ENCODE measurements around the gene NEU4. TPM values are rescaled to one million over a fixed set of nuclear protein-coding genes. Genes with fewer than 3 reads are reported as not detected.

Gene NEU4
- polyA plus RNA-seq, 6 donors from 2014 or later = 0.55 to 1.7 TPM; not detected in 4

GRCh38 chr2:241853651-241854341 lies 44.8 kb downstream of the NEU4 start:
- no peak overlapping the region for H3K27ac Mint-ChIP-seq
- peaks cover 0 to 20% (median 0%) of the 10 kb centered on the region in 3 donors for H3K27me3 Mint-ChIP-seq
- DNase-seq (no peak), ATAC-seq (ENCODE audit: low read depth in 2 of 2) (no peak)
- H3K9me3 Mint-ChIP-seq = no peaks in the 10 kb centered on the region
- H3K4me3 Mint-ChIP-seq = peak overlapping the region in 1 of 8 donors; percentile 25
- H3K36me3 Mint-ChIP-seq = no peaks in the 10 kb centered on the region
- H3K4me1 Mint-ChIP-seq = peaks cover 0 to 2% (median 0%) of the 10 kb centered on the region in 3 donors

- Mint-ChIP-seq H3K27ac (no peak overlapping the region), H3K4me3 (no peak overlapping the region), H3K27me3 (peaks cover 0 to 18% (median under 1%) of the 10 kb centered on the region in 3 donors), H3K9me3 (no peaks in the 10 kb centered on the region), H3K4me1 (peaks cover 1 to 4% (median 2%) of the 10 kb centered on the region in 3 donors), H3K36me3 (no peaks in the 10 kb centered on the region)
- DNase-seq = no peak
- no peak for ATAC-seq (ENCODE audit: low read depth in 2 of 2)
These were observed 45.6 kb downstream of the NEU4 start for GRCh38 chr2:241854342-241855244.

- Mint-ChIP-seq H3K27me3 (peaks cover 0 to 19% (median 4%) of the 10 kb centered on the region in 3 donors), H3K36me3 (no peaks in the 10 kb centered on the region), H3K4me3 (peak overlapping the region in 1 of 8 donors; percentile 9), H3K9me3 (no peaks in the 10 kb centered on the region), H3K27ac (no peak overlapping the region), H3K4me1 (peaks cover 4 to 7% (median 4%) of the 10 kb centered on the region in 3 donors)
- DNase-seq (no peak), ATAC-seq (ENCODE audit: low read depth in 2 of 2) (no peak)
These were observed 46.4 kb downstream of the NEU4 start for GRCh38 chr2:241855245-241855887.

DNA sequence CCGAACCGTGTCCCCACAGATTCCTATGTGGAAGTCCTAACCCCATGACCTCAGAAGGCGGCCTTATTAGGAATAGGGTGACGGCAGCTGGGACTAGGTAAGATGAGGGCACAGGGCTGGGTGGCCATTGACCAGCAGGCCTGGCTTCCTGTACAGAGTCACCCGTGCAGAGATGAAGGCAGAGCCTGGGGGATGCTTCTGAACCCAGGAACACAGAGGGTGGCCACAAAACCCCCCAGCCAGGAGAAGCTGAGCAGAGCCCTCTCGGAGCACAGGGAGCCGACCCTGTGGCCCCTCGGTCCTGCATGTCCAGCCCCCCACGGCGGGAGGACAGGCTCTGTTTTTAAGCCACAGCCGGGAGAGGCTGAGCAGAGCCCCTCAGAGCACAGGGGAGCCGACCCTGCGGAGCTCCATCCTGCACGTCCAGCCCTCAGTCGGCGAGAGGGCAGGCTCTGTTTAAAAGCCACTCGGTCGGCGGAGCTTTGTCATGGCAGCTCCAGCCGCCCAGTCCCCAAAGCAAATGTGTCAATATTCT lies 47.0 kb downstream of the NEU4 start:
- Mint-ChIP-seq H3K36me3 (peaks cover 0 to 2% of the 10 kb centered on the region in 2 donors), H3K4me1 (peaks cover 4 to 7% (median 5%) of the 10 kb centered on the region in 3 donors), H3K27me3 (peaks cover 3 to 23% (median 4%) of the 10 kb centered on the region in 3 donors), H3K4me3 (peak overlapping the region in 1 of 8 donors; percentile 9), H3K27ac (peak overlapping the region in 1 of 6 donors; percentile 18), H3K9me3 (no peaks in the 10 kb centered on the region)
- no peak for DNase-seq
- ATAC-seq (ENCODE audit: low read depth in 2 of 2) = no peak

DNA sequence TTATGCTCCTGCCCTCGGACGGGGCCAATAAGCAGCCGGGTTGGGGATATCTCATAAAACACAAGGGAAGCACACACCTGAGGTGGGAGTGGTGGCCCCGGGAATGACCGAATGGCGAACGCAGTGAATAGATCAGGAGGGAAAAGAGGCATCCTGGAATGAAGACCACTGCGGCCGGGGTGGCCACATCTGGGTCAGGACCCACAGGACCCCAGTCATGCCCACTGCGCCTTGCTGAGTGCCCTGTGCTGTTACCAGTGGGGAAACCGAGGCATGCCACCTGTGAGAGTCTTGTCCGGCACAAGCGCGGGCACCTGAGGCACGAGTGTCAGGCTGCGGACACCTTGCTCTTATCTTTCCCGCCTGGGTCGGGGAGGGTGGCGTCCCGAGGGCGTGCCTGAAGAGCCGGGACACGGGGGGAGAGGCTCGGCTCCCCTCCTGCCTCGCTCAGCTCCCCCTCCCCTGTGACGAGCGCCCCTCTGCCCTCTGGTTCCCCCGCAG lies 48.1 kb downstream of the NEU4 start:
- no peak for DNase-seq
- peaks cover 4 to 16% (median 7%) of the 10 kb centered on the region in 3 donors for H3K4me1 Mint-ChIP-seq
- H3K27ac Mint-ChIP-seq = peak overlapping the region in 1 of 6 donors; percentile 36
- H3K9me3 Mint-ChIP-seq = no peaks in the 10 kb centered on the region
- H3K4me3 Mint-ChIP-seq = no peak overlapping the region
- peaks cover 14 to 35% (median 15%) of the 10 kb centered on the region in 3 donors for H3K27me3 Mint-ChIP-seq
- H3K36me3 Mint-ChIP-seq = peaks cover 0 to 13% of the 10 kb centered on the region in 2 donors
- ATAC-seq (ENCODE audit: low read depth in 2 of 2) = no peak

- Mint-ChIP-seq H3K4me3 (peak overlapping the region in 2 of 8 donors; percentile 25 to 63), H3K27ac (peak overlapping the region in 1 of 6 donors; percentile 29), H3K9me3 (no peaks in the 10 kb centered on the region), H3K4me1 (peaks cover 4 to 16% (median 7%) of the 10 kb centered on the region in 3 donors), H3K36me3 (peaks cover 0 to 15% of the 10 kb centered on the region in 2 donors), H3K27me3 (peaks cover 18 to 39% (median 19%) of the 10 kb centered on the region in 3 donors)
- DNase-seq = no peak
- ATAC-seq (ENCODE audit: low read depth in 2 of 2) = no peak
These were observed 48.7 kb downstream of the NEU4 start for GRCh38 chr2:241857572-241858121.

DNA sequence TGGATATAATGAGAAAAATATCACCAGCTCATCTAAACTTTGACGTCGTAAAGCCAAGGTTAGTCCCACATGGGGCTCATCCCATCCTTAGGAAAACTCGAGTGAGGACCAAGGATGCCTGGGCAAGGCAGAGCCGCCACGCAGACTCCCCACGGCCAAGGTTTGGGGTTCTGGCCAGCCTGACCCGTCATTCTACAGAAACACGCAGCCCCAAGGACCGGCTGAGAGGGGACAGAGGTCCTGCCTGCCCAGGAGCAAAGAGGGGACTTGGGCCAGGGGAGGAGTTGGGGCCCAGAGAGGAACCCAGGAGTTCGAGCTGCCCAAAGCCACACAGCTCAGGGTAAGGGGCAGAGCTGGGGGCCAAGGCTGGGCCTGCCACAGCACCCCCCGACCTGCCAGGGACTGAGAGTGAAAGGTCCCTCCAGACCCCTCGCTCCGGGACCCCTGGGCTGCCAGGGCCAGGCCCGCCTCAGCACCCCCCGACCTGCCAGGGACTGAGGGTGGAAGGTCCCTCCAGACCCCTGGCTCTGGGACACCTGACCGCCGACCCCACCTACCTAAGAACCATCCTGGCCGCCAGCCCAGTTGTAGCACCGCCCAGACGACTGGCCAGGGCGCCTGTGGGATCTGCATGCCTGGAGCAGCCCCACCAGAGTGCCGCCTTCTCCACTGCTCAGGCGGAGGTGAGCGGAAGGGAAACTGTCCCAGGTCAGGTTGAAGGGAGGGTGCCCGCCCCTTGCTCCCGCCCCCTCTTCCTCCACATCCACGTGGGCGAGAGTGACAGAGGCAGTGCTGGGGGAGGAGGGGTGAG lies 49.4 kb downstream of the NEU4 start, which contains the start of gene PDCD1:
Gene PDCD1, minus strand, starts transcription at position 689 of the 811 bp plus-strand sequence. Its CDS starts 56 bp downstream, at position 633.
- H3K4me1 Mint-ChIP-seq = peaks cover 4 to 16% (median 7%) of the 10 kb centered on the region in 3 donors
- H3K9me3 Mint-ChIP-seq = no peaks in the 10 kb centered on the region
- no peak for DNase-seq
- ATAC-seq (ENCODE audit: low read depth in 2 of 2) = peak; percentile 23 to 44
- H3K4me3 Mint-ChIP-seq = peak within 1 kb of the TSS in 7 of 8 donors; percentile 36 to 79 (median 66)
- peak within 1 kb of the TSS in 5 of 6 donors; percentile 75 to 95 (median 87) for H3K27ac Mint-ChIP-seq
- peaks cover 0 to 15% of the 10 kb centered on the region in 2 donors for H3K36me3 Mint-ChIP-seq
- H3K27me3 Mint-ChIP-seq = peaks cover 18 to 42% (median 27%) of the 10 kb centered on the region in 3 donors

DNA sequence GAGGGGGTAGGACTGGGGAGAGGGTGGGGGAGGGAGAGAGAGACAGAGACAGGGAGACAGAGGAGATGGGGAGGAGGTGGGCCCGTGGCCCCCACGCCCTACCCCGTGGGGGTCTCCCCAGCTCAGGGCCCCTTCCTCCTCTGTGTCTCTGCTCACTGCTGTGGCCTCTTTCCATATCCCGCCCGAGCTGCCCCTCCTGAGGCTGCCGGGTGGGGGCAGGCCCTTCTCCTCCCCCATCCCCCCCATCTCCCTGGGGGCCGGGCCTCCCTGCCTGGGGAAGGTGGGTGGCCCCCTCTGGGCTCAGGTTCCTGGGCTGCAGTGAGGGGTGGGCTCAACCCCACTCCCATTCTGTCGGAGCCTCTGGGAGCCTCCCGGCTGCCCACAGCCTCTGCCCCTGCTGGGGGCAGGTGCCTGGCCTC lies 50.0 kb downstream of the NEU4 start:
- H3K4me3 Mint-ChIP-seq = peak overlapping the region in 1 of 8 donors; percentile 75
- peaks cover 6 to 18% (median 7%) of the 10 kb centered on the region in 3 donors for H3K4me1 Mint-ChIP-seq
- DNase-seq (no peak), ATAC-seq (ENCODE audit: low read depth in 2 of 2) (peak; percentile 4 to 8)
- H3K27me3 Mint-ChIP-seq = peaks cover 22 to 45% (median 29%) of the 10 kb centered on the region in 3 donors
- H3K9me3 Mint-ChIP-seq = peaks cover 0 to under 1% (median 0%) of the 10 kb centered on the region in 7 donors
- H3K36me3 Mint-ChIP-seq = peaks cover 0 to 18% of the 10 kb centered on the region in 2 donors
- H3K27ac Mint-ChIP-seq = peak overlapping the region in 1 of 6 donors; percentile 90

DNA sequence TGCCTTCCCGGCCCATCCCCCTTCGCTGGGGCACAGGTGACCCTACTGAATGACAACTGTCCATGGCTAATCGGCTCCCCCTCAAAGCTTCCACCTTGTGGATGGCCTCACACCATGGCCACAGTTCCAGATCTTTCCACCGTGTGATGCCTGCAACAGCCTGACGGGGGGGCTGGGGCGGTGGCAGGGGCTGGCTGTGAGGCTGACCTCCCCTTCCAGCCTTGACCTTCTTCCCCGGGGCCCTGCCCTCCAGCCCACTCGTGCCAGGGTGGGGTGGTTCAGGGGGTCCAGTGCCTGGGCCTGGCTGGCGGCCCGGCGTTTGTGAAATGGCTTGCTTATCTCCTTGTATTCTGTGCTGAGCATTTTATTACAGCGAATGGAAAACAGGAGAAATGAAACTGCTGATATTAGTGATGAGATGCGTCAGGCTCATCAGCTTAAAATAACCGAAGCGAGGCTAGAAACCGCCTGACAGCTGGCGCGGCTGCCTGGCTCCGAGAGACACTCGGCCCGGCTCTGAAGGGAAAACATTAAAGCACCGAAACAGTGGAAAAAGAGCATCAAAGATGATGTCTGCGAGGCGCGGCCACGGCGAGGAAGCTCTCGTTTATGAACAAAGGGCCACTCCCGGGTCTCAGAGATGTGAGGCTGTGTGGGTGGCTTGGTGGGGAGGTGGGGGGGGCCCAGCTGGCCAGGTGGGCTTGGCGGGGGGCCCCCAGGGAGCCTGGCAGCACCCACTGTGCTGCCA lies 50.6 kb downstream of the NEU4 start:
- DNase-seq (peak; percentile 43), ATAC-seq (ENCODE audit: low read depth in 2 of 2) (peak; percentile 79 to 81)
- H3K4me1 Mint-ChIP-seq = peaks cover 7 to 24% (median 12%) of the 10 kb centered on the region in 3 donors
- H3K4me3 Mint-ChIP-seq = peak overlapping the region in 7 of 8 donors; percentile 36 to 79 (median 66)
- peaks cover 27 to 51% (median 35%) of the 10 kb centered on the region in 3 donors for H3K27me3 Mint-ChIP-seq
- peaks cover 0 to 6% (median 0%) of the 10 kb centered on the region in 7 donors for H3K9me3 Mint-ChIP-seq
- H3K36me3 Mint-ChIP-seq = peaks cover 0 to 24% of the 10 kb centered on the region in 2 donors
- peak overlapping the region in 5 of 6 donors; percentile 75 to 95 (median 87) for H3K27ac Mint-ChIP-seq

GRCh38 chr2:241860184-241861078 lies 51.4 kb downstream of the NEU4 start:
- Mint-ChIP-seq H3K9me3 (peaks cover 0 to 11% (median 0%) of the 10 kb centered on the region in 7 donors), H3K27me3 (peaks cover 36 to 60% (median 43%) of the 10 kb centered on the region in 3 donors), H3K4me3 (peak overlapping the region in 2 of 8 donors; percentile 47 to 75), H3K4me1 (peaks cover 7 to 32% (median 20%) of the 10 kb centered on the region in 3 donors), H3K27ac (peak overlapping the region in 1 of 6 donors; percentile 90), H3K36me3 (peaks cover 0 to 32% of the 10 kb centered on the region in 2 donors)
- DNase-seq (no peak), ATAC-seq (ENCODE audit: low read depth in 2 of 2) (peak; percentile 25 to 30)
